Medulla oblongata (tissue), 1 donor: Measurements from ENCODE around the gene KIAA0513.

ENCODE experiments used
- DNase-seq: peaks from one replicate; pipeline ENCODE4 v3.0.0-alpha.2; 2015; ENCODE audit errors: extremely low spot score

The KIAA0513 gene

GRCh38 chr16:85088570-85089199, 61.1 kb downstream of the KIAA0513 start:
- DNase-seq = peak; percentile 26

- DNase-seq = no peak
These were observed 61.9 kb downstream of the KIAA0513 start for GRCh38 chr16:85089525-85089924.

- no peak for DNase-seq
These were observed 62.6 kb downstream of the KIAA0513 start for GRCh38 chr16:85090181-85090580.

- DNase-seq = peak; percentile 35
These were observed 63.4 kb downstream of the KIAA0513 start for GRCh38 chr16:85090873-85091521.

- DNase-seq = peak; percentile 15
These were observed 63.9 kb downstream of the KIAA0513 start for GRCh38 chr16:85091522-85091910.

- DNase-seq = no peak
These were observed 64.7 kb downstream of the KIAA0513 start for GRCh38 chr16:85092309-85092708.

- no peak for DNase-seq
These were observed 65.3 kb downstream of the KIAA0513 start for GRCh38 chr16:85092851-85093250.

GRCh38 chr16:85093705-85094104, 66.1 kb downstream of the KIAA0513 start:
- no peak for DNase-seq

GRCh38 chr16:85094176-85094805, 66.7 kb downstream of the KIAA0513 start:
- no peak for DNase-seq

- no peak for DNase-seq
These were observed 67.2 kb downstream of the KIAA0513 start for GRCh38 chr16:85094812-85095211.

GRCh38 chr16:85096921-85097320, 69.3 kb downstream of the KIAA0513 start:
- no peak for DNase-seq

- no peak for DNase-seq
These were observed 71.0 kb downstream of the KIAA0513 start for GRCh38 chr16:85098565-85098964.

- no peak for DNase-seq
These were observed 72.7 kb downstream of the KIAA0513 start for GRCh38 chr16:85100265-85100664.

GRCh38 chr16:85101956-85102630, 74.5 kb downstream of the KIAA0513 start:
- no peak for DNase-seq

- no peak for DNase-seq
These were observed 75.8 kb downstream of the KIAA0513 start for GRCh38 chr16:85103114-85104079.

- no peak for DNase-seq
These were observed 76.6 kb downstream of the KIAA0513 start for GRCh38 chr16:85104147-85104546.

- DNase-seq = peak; percentile 78
These were observed 77.3 kb downstream of the KIAA0513 start for GRCh38 chr16:85104821-85105391.

GRCh38 chr16:85105475-85105874, 77.9 kb downstream of the KIAA0513 start:
- no peak for DNase-seq

- DNase-seq = no peak
These were observed 79.5 kb downstream of the KIAA0513 start for GRCh38 chr16:85107083-85107482.

GRCh38 chr16:85107532-85107931, 79.9 kb downstream of the KIAA0513 start:
- DNase-seq = no peak

GRCh38 chr16:85110105-85110504, 82.5 kb downstream of the KIAA0513 start:
- DNase-seq = no peak
